ENCODE results near the gene NSG1.

The NSG1 gene

DNA sequence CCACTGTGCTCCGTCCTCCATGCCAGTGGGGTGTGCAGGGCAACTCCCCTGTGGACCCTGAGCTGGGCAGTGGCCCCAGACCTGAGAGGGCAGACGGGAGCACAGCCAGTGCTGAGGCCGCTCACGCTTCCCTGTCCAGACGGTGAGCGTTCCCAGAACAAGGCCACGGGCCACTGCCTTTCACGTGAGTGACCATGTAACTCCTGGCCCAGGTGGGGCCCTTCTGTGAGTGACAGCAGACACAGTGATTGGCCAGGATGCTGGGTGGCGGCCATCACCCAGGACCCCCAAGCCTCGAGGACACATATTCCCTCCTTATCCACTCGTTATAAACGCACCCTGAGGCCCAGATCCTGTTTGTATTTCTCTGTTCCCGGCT lies 10.5 kb downstream of the NSG1 start:
- H3K9me3 Mint-ChIP-seq: no peaks in the 10 kb centered on the region
- no peaks in the 10 kb centered on the region for H3K36me3 Mint-ChIP-seq (ENCODE audit: low read depth)
- H3K27ac Mint-ChIP-seq: no peak overlapping the region
- peaks cover 11% of the 10 kb centered on the region for H3K27me3 Mint-ChIP-seq (ENCODE audit: low read depth)
- H3K4me1 Mint-ChIP-seq (ENCODE audit: low read depth): no peaks in the 10 kb centered on the region
- H3K4me3 Mint-ChIP-seq: no peak overlapping the region

DNA sequence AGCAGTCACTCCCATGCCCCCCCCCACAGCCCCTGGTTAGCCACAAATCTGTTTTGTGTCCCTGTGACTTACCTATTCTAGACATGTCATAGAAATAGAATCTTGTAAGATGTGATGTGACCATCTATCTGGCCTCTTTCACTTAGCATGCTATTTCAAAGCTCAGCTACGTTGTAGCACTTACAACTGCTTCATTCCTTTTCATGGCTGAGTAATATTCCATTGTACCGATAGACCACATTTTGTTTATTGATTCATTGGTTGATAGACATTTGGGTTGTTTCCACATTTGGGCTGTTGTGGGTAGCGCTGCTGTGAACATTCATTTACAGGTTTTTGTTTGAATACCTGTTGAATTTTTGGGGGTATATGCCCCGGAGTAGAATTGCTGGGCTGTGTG lies 11.5 kb downstream of the NSG1 start:
- no peaks in the 10 kb centered on the region for H3K4me1 Mint-ChIP-seq (ENCODE audit: low read depth)
- no peak overlapping the region for H3K27ac Mint-ChIP-seq
- H3K27me3 Mint-ChIP-seq (ENCODE audit: low read depth): peaks cover 11% of the 10 kb centered on the region
- no peaks in the 10 kb centered on the region for H3K36me3 Mint-ChIP-seq (ENCODE audit: low read depth)
- no peaks in the 10 kb centered on the region for H3K9me3 Mint-ChIP-seq
- no peak overlapping the region for H3K4me3 Mint-ChIP-seq

DNA sequence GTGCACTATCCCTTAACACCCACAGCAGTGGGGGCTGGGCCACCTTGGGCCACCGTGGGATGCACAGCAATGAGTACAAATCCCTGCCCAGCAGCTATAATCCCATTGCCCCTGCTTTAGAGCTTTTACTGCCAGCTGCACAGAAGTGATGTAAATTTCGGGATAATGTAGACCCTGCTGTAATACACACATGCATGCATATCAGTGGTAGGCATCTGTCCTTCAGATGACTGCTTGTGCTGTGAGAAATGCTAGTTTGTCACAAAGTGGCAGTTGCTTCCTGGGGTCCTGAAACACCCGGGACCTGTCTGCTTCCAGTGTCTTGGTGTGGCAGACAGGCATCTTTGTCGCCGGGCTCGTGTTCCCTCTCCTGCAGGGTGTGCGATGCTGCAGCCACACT lies 14.1 kb downstream of the NSG1 start:
- H3K4me1 Mint-ChIP-seq (ENCODE audit: low read depth): no peaks in the 10 kb centered on the region
- H3K36me3 Mint-ChIP-seq (ENCODE audit: low read depth): no peaks in the 10 kb centered on the region
- H3K27me3 Mint-ChIP-seq (ENCODE audit: low read depth): peaks cover 6% of the 10 kb centered on the region
- no peak overlapping the region for H3K27ac Mint-ChIP-seq
- no peak overlapping the region for H3K4me3 Mint-ChIP-seq
- no peaks in the 10 kb centered on the region for H3K9me3 Mint-ChIP-seq

DNA sequence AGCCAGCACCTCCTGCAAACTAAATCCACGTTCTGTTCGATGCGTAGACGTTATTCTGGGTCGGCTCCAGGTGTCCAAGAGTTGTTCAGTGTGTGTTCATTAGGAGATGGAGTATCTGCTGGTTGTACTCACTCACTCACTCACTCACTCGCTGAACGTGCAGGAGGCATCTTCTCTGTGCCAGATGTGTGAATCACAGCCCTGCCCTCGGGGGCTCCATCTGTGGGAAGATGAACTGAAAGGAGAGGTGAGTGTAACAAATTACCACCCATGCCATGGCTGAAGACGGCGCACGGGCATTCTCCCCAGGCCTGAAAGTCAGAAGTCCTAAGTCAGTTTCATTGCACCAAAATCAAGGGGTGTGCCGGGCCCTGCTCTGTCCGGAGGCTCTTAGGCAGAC lies 16.1 kb downstream of the NSG1 start:
- peaks cover 6% of the 10 kb centered on the region for H3K27me3 Mint-ChIP-seq (ENCODE audit: low read depth)
- H3K4me3 Mint-ChIP-seq: no peak overlapping the region
- H3K36me3 Mint-ChIP-seq (ENCODE audit: low read depth): no peaks in the 10 kb centered on the region

DNA sequence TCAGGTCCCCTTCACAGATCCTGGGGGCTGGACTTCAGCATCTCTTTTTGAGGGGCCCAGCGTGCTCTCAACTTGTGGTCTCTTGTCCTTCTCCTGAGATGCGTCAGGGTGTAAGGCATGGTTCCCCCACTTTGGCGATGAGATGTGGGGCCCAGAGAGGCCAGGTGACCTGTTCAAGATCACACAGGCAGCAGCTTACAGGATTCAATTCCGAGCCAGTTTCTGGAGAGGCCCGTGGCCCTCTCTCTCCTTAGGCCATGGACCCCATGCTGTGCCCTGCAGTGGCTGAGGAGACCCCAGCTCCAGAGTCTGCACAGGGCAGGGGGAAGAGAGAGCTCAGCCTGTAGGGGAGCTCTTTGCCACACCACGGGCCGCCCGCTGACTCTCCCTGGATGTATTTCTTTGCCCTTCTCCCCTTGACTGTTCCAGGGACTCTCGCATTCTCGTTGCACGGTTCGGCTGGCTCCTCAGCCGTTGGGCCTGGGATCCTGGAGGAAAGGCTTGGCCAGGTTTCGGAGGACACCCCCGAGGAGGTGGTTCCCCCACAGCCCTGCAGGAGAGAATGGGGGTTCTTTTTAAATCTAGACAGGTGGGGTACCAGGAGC lies 18.6 kb downstream of the NSG1 start:
- Mint-ChIP-seq H3K4me1 (ENCODE audit: low read depth) (no peaks in the 10 kb centered on the region), H3K9me3 (no peaks in the 10 kb centered on the region), H3K27me3 (ENCODE audit: low read depth) (no peaks in the 10 kb centered on the region), H3K4me3 (no peak overlapping the region), H3K27ac (no peak overlapping the region), H3K36me3 (ENCODE audit: low read depth) (no peaks in the 10 kb centered on the region)

More for the DNA sequence above, 16.1 kb downstream of the NSG1 start:
- Mint-ChIP-seq H3K4me1 (ENCODE audit: low read depth) (no peaks in the 10 kb centered on the region), H3K9me3 (no peaks in the 10 kb centered on the region), H3K27ac (no peak overlapping the region)

DNA sequence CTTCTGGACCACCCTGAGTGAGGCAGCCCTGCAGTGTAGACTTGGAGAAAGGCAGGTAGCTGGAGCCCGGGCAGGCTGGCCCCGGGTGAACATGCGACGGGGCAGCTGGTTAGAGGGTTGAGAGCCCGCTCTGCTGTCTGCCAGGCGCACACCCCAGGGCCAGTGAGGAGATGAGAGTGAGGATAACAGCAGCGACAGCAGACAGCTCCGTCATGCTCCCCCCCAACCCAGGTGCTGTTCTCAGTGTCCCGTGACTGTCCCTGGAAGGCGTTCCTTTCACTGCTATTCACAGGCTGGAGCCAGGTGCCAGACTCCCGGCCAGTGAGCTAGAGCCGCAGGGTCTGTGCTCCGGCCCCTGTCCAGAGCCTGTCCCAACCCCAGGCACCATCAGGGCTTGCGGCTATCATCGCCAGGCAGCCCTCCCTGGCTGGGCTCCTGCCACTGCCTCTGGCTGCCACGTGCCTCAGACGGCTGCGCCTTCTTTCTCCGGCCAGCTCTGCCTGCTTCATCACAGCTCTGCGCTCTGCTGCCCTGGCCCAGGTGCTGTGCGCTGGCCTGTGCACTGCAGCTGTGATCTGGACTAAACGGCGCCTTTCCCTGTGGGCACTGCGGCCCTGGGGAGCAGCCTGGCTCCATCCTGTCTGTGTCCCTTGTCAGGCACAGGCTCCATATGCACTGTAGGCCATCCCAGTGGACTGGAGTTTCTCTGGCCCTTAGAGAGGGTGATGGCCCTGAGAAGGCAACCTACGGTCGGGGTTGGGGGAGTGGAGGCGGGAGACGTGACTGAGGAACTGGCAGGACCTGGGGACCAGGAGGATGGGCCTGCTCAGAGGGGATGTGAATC lies 19.8 kb downstream of the NSG1 start:
- Mint-ChIP-seq H3K9me3 (no peaks in the 10 kb centered on the region), H3K27me3 (ENCODE audit: low read depth) (no peaks in the 10 kb centered on the region), H3K27ac (no peak overlapping the region), H3K4me1 (ENCODE audit: low read depth) (no peaks in the 10 kb centered on the region), H3K4me3 (no peak overlapping the region), H3K36me3 (ENCODE audit: low read depth) (no peaks in the 10 kb centered on the region)

DNA sequence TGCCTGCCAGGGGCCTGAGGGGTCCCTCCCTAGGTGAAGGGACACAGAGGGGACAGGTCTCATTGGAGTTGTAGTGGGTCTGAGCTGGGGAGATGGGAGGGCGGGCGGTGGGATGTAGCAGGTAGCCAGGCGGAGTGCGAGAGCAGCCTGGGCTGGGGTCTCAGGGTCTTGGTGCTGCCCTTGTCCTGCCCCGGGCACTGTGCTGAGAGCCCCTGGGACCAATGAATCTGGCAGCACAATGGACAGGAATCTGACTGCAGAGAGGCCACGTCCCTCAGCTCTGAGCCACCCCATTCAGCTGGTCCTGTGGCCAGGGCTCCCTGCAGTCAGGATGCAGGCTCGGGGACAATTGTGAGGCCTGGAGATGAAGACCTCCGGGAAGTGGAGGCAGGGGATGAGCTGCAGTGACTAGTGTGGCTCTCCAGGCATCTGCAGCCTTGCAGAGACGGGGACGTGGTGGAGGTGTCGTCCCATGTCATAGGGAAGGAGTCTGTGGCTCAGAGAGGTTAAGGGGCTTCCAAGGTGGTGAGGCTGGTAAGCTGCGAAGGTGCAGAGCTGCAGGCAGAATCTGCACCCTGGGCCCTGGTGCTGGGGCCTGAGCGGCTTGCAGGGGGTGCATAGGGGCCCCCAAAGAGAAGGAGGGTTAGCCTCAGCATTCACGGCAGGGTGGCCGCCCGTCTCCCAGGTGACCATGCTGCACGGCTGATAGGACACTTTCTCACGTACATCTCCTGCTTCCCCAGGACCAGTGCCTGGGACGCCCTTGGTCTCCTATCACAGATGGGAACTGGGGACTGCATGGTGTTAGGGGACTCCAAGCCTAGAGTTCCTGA lies 20.6 kb downstream of the NSG1 start:
- Mint-ChIP-seq H3K9me3 (no peaks in the 10 kb centered on the region), H3K27ac (no peak overlapping the region), H3K36me3 (ENCODE audit: low read depth) (no peaks in the 10 kb centered on the region), H3K27me3 (ENCODE audit: low read depth) (no peaks in the 10 kb centered on the region), H3K4me1 (ENCODE audit: low read depth) (no peaks in the 10 kb centered on the region), H3K4me3 (no peak overlapping the region)

DNA sequence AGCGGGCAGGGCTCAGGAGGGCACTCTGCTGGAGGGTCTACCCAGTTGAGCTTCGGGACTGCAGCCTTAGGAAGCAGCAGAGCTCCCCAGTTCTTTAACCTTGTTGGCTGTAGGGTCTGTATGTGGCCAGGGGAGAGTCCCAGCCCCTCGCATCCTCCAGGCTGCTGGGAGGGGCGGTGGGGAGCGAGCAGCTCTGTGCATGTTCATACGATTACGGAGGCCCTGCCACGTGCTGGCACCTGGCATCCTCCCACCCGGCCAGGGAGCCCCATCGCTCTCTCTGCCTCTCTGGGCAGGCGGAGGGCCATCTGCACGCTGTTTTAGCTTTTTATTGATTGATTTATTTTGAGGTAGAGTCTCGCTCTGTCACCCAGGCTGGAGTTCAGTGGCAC lies 21.2 kb downstream of the NSG1 start:
- H3K4me1 Mint-ChIP-seq (ENCODE audit: low read depth): no peaks in the 10 kb centered on the region
- no peaks in the 10 kb centered on the region for H3K27me3 Mint-ChIP-seq (ENCODE audit: low read depth)
- no peak overlapping the region for H3K27ac Mint-ChIP-seq
- H3K4me3 Mint-ChIP-seq: no peak overlapping the region
- no peaks in the 10 kb centered on the region for H3K36me3 Mint-ChIP-seq (ENCODE audit: low read depth)
- no peaks in the 10 kb centered on the region for H3K9me3 Mint-ChIP-seq

DNA sequence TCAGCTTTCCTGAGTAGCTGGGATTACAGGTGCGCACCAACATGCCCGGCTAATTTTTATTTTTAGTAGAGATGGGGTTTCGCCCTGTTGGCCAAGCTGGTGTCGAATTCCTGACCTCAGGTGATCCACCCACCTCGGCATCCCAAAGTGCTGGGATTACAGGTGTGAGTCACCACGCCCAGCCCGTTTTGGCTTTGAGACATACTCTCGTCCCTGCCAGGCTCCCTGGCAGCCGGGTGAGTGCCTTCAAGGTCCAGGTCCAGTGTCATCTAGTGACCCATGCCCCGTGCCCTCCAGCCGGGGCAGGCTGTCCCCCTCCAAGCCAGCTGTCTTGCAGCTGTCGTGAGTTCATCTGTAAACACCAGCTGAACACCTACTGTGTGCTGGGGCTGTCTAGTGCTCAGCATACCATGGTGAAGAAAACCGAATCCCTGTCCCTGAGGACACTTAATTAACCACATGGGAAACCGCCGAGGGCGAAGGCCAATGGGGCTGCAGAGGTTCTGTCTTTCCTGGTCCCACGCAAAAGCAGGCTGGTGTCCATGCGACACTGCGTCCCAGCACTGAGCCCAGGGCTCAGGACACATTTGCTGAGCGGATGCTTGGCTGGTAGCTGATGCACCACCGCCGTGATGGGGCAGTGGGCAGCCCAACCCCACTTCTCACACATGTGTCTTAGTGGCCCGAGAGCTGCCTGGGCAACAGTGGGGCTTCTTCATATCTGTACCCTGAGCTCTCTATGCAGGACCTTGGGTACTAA lies 21.9 kb downstream of the NSG1 start:
- Mint-ChIP-seq H3K4me1 (ENCODE audit: low read depth) (no peaks in the 10 kb centered on the region), H3K27ac (no peak overlapping the region), H3K27me3 (ENCODE audit: low read depth) (no peaks in the 10 kb centered on the region), H3K36me3 (ENCODE audit: low read depth) (no peaks in the 10 kb centered on the region), H3K9me3 (no peaks in the 10 kb centered on the region), H3K4me3 (no peak overlapping the region)

DNA sequence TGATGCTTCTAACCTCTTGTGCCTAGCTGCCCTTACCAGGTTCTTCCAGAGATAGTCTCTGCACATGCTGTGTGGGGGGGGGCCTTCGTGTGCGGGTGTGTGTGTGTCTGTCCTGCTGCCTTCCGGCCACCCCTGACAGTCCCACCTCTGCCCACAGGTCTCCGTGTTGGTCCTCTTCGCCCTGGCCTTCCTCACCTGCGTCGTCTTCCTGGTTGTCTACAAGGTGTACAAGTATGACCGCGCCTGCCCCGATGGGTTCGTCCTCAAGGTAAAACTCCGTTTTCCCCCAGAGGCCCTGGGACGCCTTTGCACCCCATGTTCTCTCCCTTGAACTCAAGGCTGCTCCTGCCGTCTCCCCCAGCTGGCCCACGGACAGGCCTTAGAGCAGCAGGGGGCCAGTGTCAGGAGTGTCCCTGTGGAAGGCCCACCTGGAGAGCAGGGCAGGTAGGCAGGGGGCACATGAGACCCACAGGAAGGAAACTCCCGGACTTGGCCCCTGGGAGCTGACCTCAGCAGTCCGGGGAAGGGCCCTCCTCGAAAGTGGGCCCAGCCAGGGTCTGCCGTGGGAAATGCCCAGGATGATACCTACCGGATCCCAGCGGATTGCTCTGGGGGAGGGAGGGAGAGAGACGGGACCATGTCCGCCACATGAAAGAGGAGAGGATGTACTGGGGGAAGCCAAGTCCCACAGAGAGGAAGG lies 22.7 kb downstream of the NSG1 start:
- Mint-ChIP-seq H3K36me3 (ENCODE audit: low read depth) (no peaks in the 10 kb centered on the region), H3K4me1 (ENCODE audit: low read depth) (no peaks in the 10 kb centered on the region), H3K4me3 (no peak overlapping the region), H3K27ac (no peak overlapping the region), H3K27me3 (ENCODE audit: low read depth) (no peaks in the 10 kb centered on the region), H3K9me3 (no peaks in the 10 kb centered on the region)

DNA sequence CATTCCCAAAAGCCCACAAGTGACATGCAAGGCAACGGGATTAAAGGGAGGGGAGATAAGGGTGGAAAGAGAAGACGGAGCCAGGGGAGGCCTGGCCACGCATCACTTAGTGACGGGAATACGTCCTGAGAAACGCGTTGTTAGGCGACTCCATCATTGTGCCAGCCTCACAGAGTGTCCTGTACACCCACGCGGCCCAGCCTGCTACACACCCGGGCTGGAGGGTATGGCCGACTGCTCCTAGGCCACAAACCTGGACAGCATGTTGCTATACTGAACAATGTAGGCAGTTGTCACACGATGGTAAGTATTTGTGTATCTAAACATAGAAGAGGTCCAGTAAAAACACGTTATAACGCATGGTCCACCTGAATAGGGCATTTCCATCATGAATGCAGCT lies 23.4 kb downstream of the NSG1 start:
- Mint-ChIP-seq H3K36me3 (ENCODE audit: low read depth) (no peaks in the 10 kb centered on the region), H3K9me3 (no peaks in the 10 kb centered on the region), H3K27ac (no peak overlapping the region), H3K4me1 (ENCODE audit: low read depth) (no peaks in the 10 kb centered on the region), H3K27me3 (ENCODE audit: low read depth) (no peaks in the 10 kb centered on the region), H3K4me3 (no peak overlapping the region)

DNA sequence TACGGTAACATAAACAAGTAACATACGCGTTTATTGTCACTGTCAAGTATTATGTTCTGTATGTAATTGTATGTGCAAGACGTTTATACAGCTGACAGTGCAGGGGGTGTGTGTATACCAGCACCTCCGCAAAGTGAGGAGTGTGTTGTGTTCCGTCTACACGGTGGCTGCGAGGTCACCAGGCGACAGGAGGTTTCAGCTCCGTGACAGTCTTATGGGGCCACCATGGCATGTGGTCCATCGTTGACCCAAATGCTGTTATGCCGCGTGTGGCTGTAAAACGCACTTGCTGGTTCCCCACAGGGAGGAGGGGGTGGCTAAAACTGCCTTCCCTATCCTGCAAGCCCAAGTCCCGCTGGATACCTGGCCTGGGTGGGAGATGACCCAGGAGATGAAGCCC lies 25.0 kb downstream of the NSG1 start:
- Mint-ChIP-seq H3K4me1 (ENCODE audit: low read depth) (no peaks in the 10 kb centered on the region), H3K27me3 (ENCODE audit: low read depth) (no peaks in the 10 kb centered on the region), H3K4me3 (no peak overlapping the region), H3K36me3 (ENCODE audit: low read depth) (peaks cover 2% of the 10 kb centered on the region), H3K27ac (no peak overlapping the region), H3K9me3 (no peaks in the 10 kb centered on the region)

DNA sequence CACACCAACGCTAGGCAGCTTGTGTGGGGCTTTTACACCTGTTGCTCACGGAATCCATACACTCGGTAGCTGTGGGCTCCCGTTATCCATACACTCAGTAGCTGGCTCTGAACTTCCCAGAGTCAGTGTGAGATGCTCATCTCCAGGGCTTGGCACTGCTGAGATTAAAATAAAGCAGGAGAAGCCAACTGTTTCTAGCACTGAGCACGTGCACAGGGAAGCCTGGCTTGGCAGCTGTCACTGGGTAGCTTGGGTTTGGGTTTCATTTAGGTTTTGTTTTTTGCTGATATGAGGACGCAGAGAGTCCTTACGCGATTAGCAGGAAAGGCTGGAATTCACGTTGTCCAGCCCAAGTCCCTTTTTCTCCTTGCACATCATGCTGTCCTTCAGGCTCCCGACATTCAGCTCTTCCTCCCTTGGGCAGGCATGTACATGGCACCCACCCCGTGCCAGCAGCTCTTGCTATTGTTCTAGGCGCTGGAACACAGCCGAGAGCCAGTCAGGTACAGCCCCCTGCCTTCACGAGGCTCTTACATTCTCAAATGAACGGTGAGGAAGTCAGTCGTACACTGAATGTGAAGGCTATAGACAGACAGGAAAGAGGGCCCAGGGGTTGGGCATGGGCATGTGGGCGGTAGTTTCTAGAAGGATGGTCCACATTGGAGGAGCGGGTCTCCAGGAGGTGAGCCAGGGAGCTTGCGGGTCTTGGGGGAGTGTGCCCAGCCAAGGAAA lies 25.9 kb downstream of the NSG1 start:
- peaks cover 2% of the 10 kb centered on the region for H3K36me3 Mint-ChIP-seq (ENCODE audit: low read depth)
- H3K4me1 Mint-ChIP-seq (ENCODE audit: low read depth): no peaks in the 10 kb centered on the region
- H3K27ac Mint-ChIP-seq: no peak overlapping the region
- no peaks in the 10 kb centered on the region for H3K9me3 Mint-ChIP-seq
- no peaks in the 10 kb centered on the region for H3K27me3 Mint-ChIP-seq (ENCODE audit: low read depth)
- H3K4me3 Mint-ChIP-seq: no peak overlapping the region

All from T-helper 1 cell treated with Interleukin-12 subunit alpha and Interleukin-12 subunit beta and Interleukin-4 antibody, amounts not matched to agents 30 μg/mL and 1 μg/mL, for 36 hours (primary cell).